Hepatocyte (in vitro differentiated cells): ENCODE measurements around the gene KCNK17. TPM values are rescaled to one million over a fixed set of nuclear protein-coding genes. Genes with fewer than 3 reads are reported as not detected.

ENCODE experiments used
- DNase-seq: peaks from one replicate; pipeline ENCODE4 v3.0.0-alpha.2; 2016; ENCODE audit warnings: low spot score
- H2AFZ ChIP-seq: fragments of 200-600 bp; sonication (generic); 2 replicates; pipeline ENCODE4 v1.6.0; 2016; ENCODE audit warnings: antibody characterized with exemption, mild to moderate bottlenecking
- H3K27ac ChIP-seq: fragments of 200-600 bp; sonication (generic); 2 replicates; pipeline ENCODE4 v1.5.1; 2016; ENCODE audit warnings: mild to moderate bottlenecking
- H3K27me3 ChIP-seq: fragments of 200-600 bp; sonication (generic); 2 replicates; pipeline ENCODE4 v1.6.1; 2016
- H3K36me3 ChIP-seq: fragments of 200-600 bp; sonication (generic); replicated peaks from 2 replicates; pipeline ENCODE4 v1.5.1; 2016; ENCODE audit warnings: low read depth; ENCODE audit not compliant: insufficient read depth
- H3K4me1 ChIP-seq: fragments of 200-600 bp; sonication (generic); 2 replicates; pipeline ENCODE4 v1.5.1; 2016; ENCODE audit warnings: mild to moderate bottlenecking, moderate library complexity; ENCODE audit not compliant: insufficient read depth
- H3K4me2 ChIP-seq: fragments of 200-600 bp; sonication (generic); 2 replicates; pipeline ENCODE4 v1.6.0; 2016
- H3K4me3 ChIP-seq: fragments of 200-600 bp; sonication (generic); 2 replicates; pipeline ENCODE4 v1.5.1; 2016; ENCODE audit warnings: mild to moderate bottlenecking
- H3K79me2 ChIP-seq: fragments of 200-600 bp; sonication (generic); 2 replicates; pipeline ENCODE4 v1.6.0; 2017; ENCODE audit warnings: mild to moderate bottlenecking
- H3K9me2 ChIP-seq: fragments of 200-600 bp; sonication (generic); replicated peaks from 2 replicates; pipeline ENCODE4 v1.6.0; 2017; ENCODE audit warnings: mild to moderate bottlenecking; ENCODE audit not compliant: insufficient read depth
- H3K9me3 ChIP-seq: fragments of 200-600 bp; sonication (generic); 2 replicates; pipeline ENCODE4 v1.5.1; 2016; ENCODE audit warnings: low read depth, mild to moderate bottlenecking
- H4K20me1 ChIP-seq: fragments of 200-600 bp; sonication (generic); 2 replicates; pipeline ENCODE4 v1.6.0; 2016; ENCODE audit warnings: mild to moderate bottlenecking; ENCODE audit not compliant: insufficient read depth, poor library complexity, severe bottlenecking
- EZH2 ChIP-seq: fragments of 200-600 bp; sonication (generic); IDR thresholded peaks from 2 replicates; pipeline ENCODE4 v1.6.1; 2016; ENCODE audit warnings: antibody characterized with exemption, mild to moderate bottlenecking, borderline replicate concordance
- EZH2phosphoT487 ChIP-seq: fragments of 200-600 bp; sonication (generic); IDR thresholded peaks from one replicate; pipeline ENCODE4 v1.6.1; 2018; ENCODE audit warnings: antibody characterized with exemption, mild to moderate bottlenecking, low read depth, moderate library complexity; ENCODE audit not compliant: unreplicated experiment, severe bottlenecking
- WGBS: methylation state at CpG from one replicate; pipeline ENCODE4 v1.1.6; 2016; ENCODE audit warnings: low lambda C conversion rate; ENCODE audit errors: missing lambda C conversion rate; 5-methylcytosine and 5-hydroxymethylcytosine counted together
- polyA plus RNA-seq: library from polyadenylated mRNA; unstranded; fragments of >200 nt; fragmentation: Nextera tagmentation; extraction: Ambion mirVana; gene quantifications from 2 replicates; pipeline ENCODE4 v1.2.1, GENCODE V29; 2016
- total RNA-seq: library from RNA; depleted of rRNA; stranded (reverse); fragments of >200 nt; gene quantifications from 2 replicates; pipeline ENCODE4 v1.2.3, GENCODE V29; 2014
- TF ChIP-seq, protein P1 (sequence below): fragments of 200-600 bp; sonication (generic); IDR thresholded peaks from 2 replicates; pipeline ENCODE4 v1.5.1; 2016; ENCODE audit warnings: antibody characterized with exemption, mild to moderate bottlenecking; ENCODE audit not compliant: poor library complexity

Gene KCNK17
- total and polyA plus RNA-seq, 2 experiments from 2014 or later, result not detected

DNA sequence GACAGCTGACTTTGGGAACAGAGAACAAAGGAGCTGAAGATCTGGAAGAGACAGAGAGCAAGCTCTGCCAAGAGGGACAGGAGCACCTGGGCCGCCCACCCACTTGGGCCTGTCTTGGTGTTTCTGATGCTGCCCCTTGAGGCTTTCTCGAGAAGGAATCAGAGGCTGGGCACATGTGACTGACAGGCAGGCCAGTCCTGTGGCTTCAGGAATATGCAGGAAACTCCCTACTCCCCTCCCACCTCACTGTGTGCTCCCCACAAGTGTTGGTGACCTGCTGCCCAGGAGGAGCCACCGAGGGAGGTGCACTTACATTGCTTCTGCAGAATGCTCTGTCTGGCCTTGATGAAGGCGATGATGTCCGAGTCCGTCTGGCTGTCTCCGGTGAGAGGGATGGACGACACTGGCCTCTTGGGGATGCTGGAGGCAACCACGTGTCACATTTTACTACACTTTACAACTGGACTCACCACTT, 29.2 kb upstream of the KCNK17 start:
- Histone ChIP-seq H2AFZ (no peak overlapping the region), H3K36me3 (no peaks in the 10 kb centered on the region), H3K9me3 (no peaks in the 10 kb centered on the region), H3K4me2 (no peak overlapping the region), H3K9me2 (no peaks in the 10 kb centered on the region), H4K20me1 (no peaks in the 10 kb centered on the region), H3K79me2 (no peaks in the 10 kb centered on the region), H3K4me3 (no peak overlapping the region), H3K27ac (no peak overlapping the region), H3K4me1 (peaks cover 6% of the 10 kb centered on the region), H3K27me3 (peaks cover 8% of the 10 kb centered on the region)
- TF ChIP-seq, protein P1, sequence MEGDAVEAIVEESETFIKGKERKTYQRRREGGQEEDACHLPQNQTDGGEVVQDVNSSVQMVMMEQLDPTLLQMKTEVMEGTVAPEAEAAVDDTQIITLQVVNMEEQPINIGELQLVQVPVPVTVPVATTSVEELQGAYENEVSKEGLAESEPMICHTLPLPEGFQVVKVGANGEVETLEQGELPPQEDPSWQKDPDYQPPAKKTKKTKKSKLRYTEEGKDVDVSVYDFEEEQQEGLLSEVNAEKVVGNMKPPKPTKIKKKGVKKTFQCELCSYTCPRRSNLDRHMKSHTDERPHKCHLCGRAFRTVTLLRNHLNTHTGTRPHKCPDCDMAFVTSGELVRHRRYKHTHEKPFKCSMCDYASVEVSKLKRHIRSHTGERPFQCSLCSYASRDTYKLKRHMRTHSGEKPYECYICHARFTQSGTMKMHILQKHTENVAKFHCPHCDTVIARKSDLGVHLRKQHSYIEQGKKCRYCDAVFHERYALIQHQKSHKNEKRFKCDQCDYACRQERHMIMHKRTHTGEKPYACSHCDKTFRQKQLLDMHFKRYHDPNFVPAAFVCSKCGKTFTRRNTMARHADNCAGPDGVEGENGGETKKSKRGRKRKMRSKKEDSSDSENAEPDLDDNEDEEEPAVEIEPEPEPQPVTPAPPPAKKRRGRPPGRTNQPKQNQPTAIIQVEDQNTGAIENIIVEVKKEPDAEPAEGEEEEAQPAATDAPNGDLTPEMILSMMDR, result no peak
- TF ChIP-seq EZH2phosphoT487 (no peak), EZH2 (no peak)
- no peak for DNase-seq
- WGBS, result 93% methylated on average over 9 of the region's 9 CpGs

DNA sequence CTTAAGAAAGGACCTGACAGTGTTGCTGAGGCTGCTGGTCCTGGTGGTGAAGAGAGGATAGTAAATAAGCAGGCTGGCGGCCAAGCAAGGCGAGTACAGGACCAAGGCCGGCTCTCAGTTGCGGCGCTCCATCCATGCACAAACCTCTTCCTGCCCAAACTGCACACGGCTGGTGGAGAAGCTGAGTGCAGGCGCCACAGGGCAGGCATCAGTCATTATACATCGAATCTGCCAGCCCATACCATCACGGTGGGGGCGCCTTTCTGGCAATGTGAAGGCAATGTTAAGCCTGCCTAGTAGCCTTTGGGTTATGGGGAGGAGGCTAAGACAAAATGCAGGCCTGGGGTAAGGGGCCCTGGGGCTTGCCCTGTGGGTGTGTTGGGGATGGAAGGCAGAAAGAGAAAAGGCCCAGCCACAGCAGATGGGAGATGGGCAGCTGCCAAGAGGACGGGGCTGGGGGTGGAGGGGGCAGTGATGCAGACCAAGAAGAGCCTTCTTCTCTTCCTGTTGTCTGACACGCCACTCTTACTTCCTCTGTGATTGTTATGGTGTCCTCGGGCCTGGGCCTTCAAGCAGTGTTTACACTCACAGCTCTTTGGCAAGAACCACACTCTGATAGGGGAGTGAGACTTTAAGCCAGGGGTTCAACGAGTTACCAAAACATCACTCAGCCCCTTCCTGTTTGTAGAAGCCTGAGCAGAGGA, 28.6 kb upstream of the KCNK17 start:
- TF ChIP-seq EZH2phosphoT487 (no peak), EZH2 (no peak)
- TF ChIP-seq, protein P1, result no peak
- Histone ChIP-seq H3K36me3 (no peaks in the 10 kb centered on the region), H2AFZ (no peak overlapping the region), H3K27ac (no peak overlapping the region), H3K4me2 (no peak overlapping the region), H3K9me2 (no peaks in the 10 kb centered on the region), H4K20me1 (no peaks in the 10 kb centered on the region), H3K27me3 (peaks cover 8% of the 10 kb centered on the region), H3K4me1 (peaks cover 6% of the 10 kb centered on the region), H3K4me3 (no peak overlapping the region), H3K9me3 (no peaks in the 10 kb centered on the region), H3K79me2 (no peaks in the 10 kb centered on the region)
- DNase-seq, result no peak
- 75% methylated on average over 13 of the region's 14 CpGs for WGBS

DNA sequence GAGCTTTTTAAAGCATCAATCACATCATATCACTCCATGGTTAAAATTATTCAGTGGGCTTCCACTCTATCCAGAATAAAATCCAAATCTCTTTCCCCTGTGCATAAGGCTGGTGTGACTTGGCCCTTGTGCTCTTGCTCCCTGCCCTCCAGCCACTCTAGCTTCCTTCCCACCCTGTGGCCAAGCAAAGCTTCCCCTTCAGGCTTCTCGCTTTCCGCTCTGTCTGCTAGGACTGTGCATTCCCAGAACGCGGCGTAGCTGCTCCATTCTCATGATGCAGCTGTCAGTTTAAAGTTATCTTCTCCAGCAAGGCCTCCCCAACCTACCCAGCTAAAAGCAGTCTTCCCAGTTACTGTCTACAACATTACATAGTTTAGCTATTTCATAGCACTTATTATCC, 27.7 kb upstream of the KCNK17 start:
- H4K20me1 ChIP-seq, result no peaks in the 10 kb centered on the region
- no peak overlapping the region for H2AFZ ChIP-seq
- 97% methylated on average over 5 of the region's 5 CpGs for WGBS
- H3K9me3 ChIP-seq, result no peaks in the 10 kb centered on the region
- TF ChIP-seq, protein P1, result no peak
- TF ChIP-seq EZH2 (no peak), EZH2phosphoT487 (no peak)
- no peak overlapping the region for H3K4me3 ChIP-seq
- peaks cover 6% of the 10 kb centered on the region for H3K4me1 ChIP-seq
- no peaks in the 10 kb centered on the region for H3K9me2 ChIP-seq
- H3K4me2 ChIP-seq, result no peak overlapping the region
- no peak overlapping the region for H3K27ac ChIP-seq
- no peak for DNase-seq
- H3K36me3 ChIP-seq, result no peaks in the 10 kb centered on the region
- no peaks in the 10 kb centered on the region for H3K79me2 ChIP-seq
- peaks cover 8% of the 10 kb centered on the region for H3K27me3 ChIP-seq
